Neutrophil (primary cell): Measurements from ENCODE around the gene TMEM30B.

Experiments
- H3K27ac ChIP-seq: fragments of 200-600 bp; sonication (generic); 2 replicates; pipeline ENCODE4 v1.5.1; 2016; ENCODE audit warnings: mild to moderate bottlenecking, moderate library complexity
- H3K27me3 ChIP-seq: fragments of 200-600 bp; sonication (generic); 2 replicates; pipeline ENCODE4 v1.6.0; 2016; ENCODE audit warnings: mild to moderate bottlenecking
- H3K36me3 ChIP-seq: fragments of 200-600 bp; sonication (generic); 2 replicates; pipeline ENCODE4 v1.5.1; 2017
- H3K4me1 ChIP-seq, 2 experiments: fragments of 200-600 bp in 1 of 2; sonication (generic) in 1 of 2; 1 replicate in 1 of 2; 2 replicates in 1 of 2; pipeline versions ENCODE4 v1.5.1 to v1.6.1; 2013 to 2016; ENCODE audit warnings: low read depth in 1 of 2, low read length in 1 of 2, mild to moderate bottlenecking in 1 of 2, moderate library complexity in 1 of 2; ENCODE audit not compliant: control insufficient read depth in 1 of 2, insufficient read depth in 1 of 2
- H3K4me3 ChIP-seq, 2 experiments: fragments of 200-600 bp in 1 of 2; sonication (generic) in 1 of 2; 1 replicate in 1 of 2; 2 replicates in 1 of 2; pipeline ENCODE4 v1.5.1; 2013 to 2016; ENCODE audit warnings: low read depth in 1 of 2, low read length in 1 of 2, mild to moderate bottlenecking in 1 of 2, moderate library complexity in 1 of 2
- H3K9me3 ChIP-seq: fragments of 200-600 bp; sonication (generic); 2 replicates; pipeline ENCODE4 v1.5.1; 2016
- CTCF ChIP-seq: fragments of 200-600 bp; sonication (generic); IDR thresholded peaks from 2 replicates; pipeline ENCODE4 v1.5.1; 2016; ENCODE audit warnings: antibody characterized with exemption

TMEM30B gene

GRCh38 chr14:61271552-61271951, 9.6 kb downstream of the TMEM30B start:
- no peaks in the 10 kb centered on the region for H3K9me3 ChIP-seq
- H3K4me3 ChIP-seq = no peak overlapping the region
- H3K36me3 ChIP-seq = no peaks in the 10 kb centered on the region
- H3K27ac ChIP-seq = no peak overlapping the region
- TF ChIP-seq CTCF = no peak
- H3K27me3 ChIP-seq = peaks cover 95% of the 10 kb centered on the region
- no peaks in the 10 kb centered on the region for H3K4me1 ChIP-seq

- Histone ChIP-seq H3K27ac (no peak overlapping the region), H3K9me3 (no peaks in the 10 kb centered on the region), H3K4me1 (no peaks in the 10 kb centered on the region), H3K27me3 (peaks cover 94% of the 10 kb centered on the region), H3K4me3 (no peak overlapping the region), H3K36me3 (no peaks in the 10 kb centered on the region)
- TF ChIP-seq CTCF = no peak
Measured at GRCh38 chr14:61270714-61271113, 10.4 kb downstream of the TMEM30B start.

GRCh38 chr14:61269321-61270083, 11.6 kb downstream of the TMEM30B start:
- Histone ChIP-seq H3K4me3 (no peak overlapping the region), H3K4me1 (no peaks in the 10 kb centered on the region)

GRCh38 chr14:61268812-61269211, 12.3 kb downstream of the TMEM30B start:
- peaks cover 94% of the 10 kb centered on the region for H3K27me3 ChIP-seq
- no peaks in the 10 kb centered on the region for H3K36me3 ChIP-seq
- no peak for TF ChIP-seq CTCF
- H3K4me3 ChIP-seq = no peak overlapping the region
- H3K27ac ChIP-seq = no peak overlapping the region
- H3K9me3 ChIP-seq = no peaks in the 10 kb centered on the region
- H3K4me1 ChIP-seq = no peaks in the 10 kb centered on the region

More at GRCh38 chr14:61269321-61270083, 11.6 kb downstream of the TMEM30B start:
- Histone ChIP-seq H3K27me3 (peaks cover 94% of the 10 kb centered on the region), H3K36me3 (no peaks in the 10 kb centered on the region), H3K9me3 (no peaks in the 10 kb centered on the region), H3K27ac (no peak overlapping the region)
- no peak for TF ChIP-seq CTCF

GRCh38 chr14:61266891-61267740, 14.0 kb downstream of the TMEM30B start:
- Histone ChIP-seq H3K4me3 (no peak overlapping the region), H3K27ac (no peak overlapping the region), H3K36me3 (no peaks in the 10 kb centered on the region), H3K4me1 (no peaks in the 10 kb centered on the region), H3K9me3 (no peaks in the 10 kb centered on the region), H3K27me3 (peaks cover 88% of the 10 kb centered on the region)
- no peak for TF ChIP-seq CTCF
